GM12872 (cell line): ENCODE data around the gene LNX1.

Source experiments
- TF ChIP-seq, protein P1 (sequence below): IDR thresholded peaks from 3 replicates; pipeline ENCODE4 v1.5.1; 2011; ENCODE audit warnings: low read depth, mild to moderate bottlenecking, low read length, moderate library complexity; ENCODE audit not compliant: insufficient read depth

LNX1 gene

DNA sequence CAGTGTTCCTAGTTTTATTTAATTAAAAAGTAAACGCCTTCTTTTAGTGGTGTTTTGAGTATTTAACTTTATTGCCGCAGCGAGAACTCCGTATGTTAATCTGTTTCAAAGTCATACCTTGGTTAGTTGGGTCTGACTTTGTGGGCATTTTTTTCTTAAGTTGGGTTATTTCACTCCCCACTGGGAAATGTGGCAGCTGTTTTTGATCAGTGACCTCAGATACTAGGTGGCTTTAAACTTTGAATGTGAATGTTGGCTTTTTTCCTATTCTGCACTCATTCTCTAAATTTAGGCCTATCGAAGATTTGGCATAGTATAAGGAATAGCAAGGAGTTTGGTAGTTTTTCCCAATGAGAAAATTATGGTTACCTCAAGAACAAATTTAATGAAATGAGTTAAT, 127.9 kb downstream of the LNX1 start:
- TF ChIP-seq, protein P1, sequence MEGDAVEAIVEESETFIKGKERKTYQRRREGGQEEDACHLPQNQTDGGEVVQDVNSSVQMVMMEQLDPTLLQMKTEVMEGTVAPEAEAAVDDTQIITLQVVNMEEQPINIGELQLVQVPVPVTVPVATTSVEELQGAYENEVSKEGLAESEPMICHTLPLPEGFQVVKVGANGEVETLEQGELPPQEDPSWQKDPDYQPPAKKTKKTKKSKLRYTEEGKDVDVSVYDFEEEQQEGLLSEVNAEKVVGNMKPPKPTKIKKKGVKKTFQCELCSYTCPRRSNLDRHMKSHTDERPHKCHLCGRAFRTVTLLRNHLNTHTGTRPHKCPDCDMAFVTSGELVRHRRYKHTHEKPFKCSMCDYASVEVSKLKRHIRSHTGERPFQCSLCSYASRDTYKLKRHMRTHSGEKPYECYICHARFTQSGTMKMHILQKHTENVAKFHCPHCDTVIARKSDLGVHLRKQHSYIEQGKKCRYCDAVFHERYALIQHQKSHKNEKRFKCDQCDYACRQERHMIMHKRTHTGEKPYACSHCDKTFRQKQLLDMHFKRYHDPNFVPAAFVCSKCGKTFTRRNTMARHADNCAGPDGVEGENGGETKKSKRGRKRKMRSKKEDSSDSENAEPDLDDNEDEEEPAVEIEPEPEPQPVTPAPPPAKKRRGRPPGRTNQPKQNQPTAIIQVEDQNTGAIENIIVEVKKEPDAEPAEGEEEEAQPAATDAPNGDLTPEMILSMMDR = no peak

DNA sequence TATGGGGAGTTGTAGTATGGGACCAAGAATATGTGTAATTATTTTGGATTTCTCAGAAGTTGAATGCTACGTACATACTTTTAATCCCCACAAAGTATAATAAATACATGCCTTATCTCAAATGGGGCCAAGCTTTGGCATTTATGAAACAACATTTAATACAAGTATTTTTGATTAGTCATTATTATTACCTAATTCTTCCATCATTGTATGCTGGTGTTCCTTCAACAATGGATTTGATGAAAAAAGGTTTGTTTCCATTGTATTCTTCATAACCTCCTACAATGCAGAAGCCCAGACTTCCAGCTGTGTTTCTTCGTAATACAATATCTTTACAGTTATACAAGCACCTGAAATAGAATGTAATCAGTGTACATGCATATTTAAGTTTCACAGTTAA, 130.0 kb downstream of the LNX1 start:
- TF ChIP-seq, protein P1 = no peak

DNA sequence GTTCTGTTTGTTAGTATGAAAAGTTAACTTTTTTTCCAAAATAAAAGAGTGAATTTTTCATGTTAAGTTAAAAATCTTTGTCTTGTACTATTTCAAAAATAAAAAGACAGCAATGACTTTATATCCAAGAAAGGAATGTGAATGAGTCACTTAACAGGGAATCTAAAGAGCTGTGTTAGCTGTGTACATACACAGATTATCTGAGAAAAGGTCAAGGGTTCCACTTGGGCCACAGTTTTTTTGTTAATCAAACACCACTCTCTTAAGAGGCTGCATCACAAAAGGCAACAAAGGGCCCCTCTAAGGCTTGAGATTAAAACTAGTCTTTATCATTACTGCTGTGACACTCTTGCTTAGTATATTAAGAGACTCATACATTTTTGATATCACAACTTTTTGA, 131.7 kb downstream of the LNX1 start:
- TF ChIP-seq, protein P1 = no peak

DNA sequence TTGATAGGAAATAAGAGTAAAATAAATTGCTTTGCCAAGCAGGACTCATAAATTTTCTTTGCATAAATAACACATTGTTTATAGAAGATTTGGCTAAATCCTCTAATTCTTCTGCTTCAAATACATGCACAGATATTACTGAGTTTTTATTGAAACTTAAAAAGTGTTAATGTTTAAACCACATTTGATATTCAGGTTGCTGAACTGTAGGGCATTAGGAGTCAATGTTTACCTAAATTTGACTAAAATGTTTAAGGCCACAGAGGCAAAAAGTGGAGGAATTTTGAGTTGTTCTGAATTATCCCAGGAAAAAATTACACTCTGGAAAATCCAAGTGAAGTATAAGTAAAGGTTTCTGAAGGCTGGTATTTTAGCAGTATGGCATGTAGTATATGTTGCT, 135.1 kb downstream of the LNX1 start:
- TF ChIP-seq, protein P1 = no peak

DNA sequence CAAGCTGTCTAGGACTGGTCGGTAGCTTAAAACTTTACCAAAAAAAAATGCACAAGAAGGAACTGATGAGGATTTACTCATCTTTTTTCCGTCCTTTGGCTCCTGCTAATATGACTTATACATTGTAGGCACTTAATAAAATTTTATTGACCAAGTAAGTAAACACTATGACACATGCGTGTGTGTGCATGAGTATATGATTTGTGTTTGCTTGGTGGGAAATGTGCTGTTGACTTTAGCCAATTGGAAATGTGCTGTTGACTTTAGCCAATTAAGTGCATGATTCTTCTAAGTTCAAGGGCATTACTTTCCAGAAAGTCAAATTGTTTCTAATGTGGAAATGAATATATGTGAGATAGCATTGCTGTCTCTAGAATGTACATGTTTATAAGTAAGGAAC, 135.5 kb downstream of the LNX1 start:
- TF ChIP-seq, protein P1 = no peak

DNA sequence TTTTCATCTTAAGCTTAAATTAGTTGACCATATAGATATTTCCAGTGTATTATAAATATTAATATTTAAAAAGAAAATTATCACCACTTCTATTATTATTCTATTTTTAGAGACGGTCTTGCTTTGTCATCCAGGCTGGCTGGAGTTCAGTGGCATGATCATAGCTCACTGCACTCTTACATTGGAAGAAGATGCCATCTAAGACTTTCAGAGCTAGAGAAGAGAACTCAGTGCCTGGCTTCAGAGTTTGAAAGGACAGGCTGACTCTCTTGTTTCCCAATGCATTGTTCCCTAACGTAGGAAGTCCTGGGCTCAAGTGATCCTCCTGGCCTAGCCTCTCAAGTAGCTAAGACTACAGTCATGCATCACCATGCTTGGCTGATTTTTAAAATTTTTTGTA, 137.9 kb downstream of the LNX1 start:
- TF ChIP-seq, protein P1 = no peak

DNA sequence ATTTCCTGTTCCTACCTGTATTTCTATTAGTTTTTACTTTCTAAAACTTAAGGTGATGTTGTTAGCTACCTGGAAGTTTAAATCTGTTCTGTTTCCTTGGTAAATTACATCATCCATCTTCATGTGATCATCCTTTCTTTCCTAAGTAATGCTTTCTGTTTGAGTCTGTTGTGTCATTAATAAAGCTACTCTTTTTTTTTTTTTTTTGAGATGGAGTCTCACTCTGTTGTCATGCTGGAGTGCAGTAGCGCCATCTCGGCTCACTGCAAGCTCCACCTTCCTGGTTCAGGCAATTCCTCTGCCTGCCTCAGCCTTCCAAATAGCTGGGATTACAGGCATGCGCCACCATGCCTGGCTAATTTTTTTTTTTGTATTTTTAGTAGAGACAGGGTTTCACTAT, 140.5 kb downstream of the LNX1 start:
- TF ChIP-seq, protein P1 = no peak

DNA sequence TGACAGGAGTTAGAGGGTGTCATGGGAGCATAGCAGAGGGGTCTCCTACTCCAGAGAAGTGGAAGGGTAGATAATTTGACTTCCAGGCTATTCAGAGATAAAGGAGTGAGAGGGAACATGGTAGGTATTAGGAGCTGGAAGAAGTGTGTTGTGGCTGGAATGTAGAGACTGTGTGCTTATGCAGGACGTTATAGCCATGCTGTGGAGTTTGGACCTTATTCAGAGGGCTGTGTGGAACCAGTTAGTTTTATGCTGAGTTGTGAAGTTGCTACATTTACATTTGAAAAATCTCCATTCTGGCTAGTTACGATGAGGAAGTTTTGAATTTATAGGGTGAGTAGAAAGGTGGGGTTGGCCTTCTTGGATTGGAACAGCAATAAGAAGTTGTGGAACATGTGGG, 146.3 kb downstream of the LNX1 start:
- TF ChIP-seq, protein P1 = no peak
